ENCODE measurements around the gene PIEZO2.

GRCh38 chr18:10715791-10716190 lies 433.6 kb downstream of the PIEZO2 start:
- TF ChIP-seq, protein P1, sequence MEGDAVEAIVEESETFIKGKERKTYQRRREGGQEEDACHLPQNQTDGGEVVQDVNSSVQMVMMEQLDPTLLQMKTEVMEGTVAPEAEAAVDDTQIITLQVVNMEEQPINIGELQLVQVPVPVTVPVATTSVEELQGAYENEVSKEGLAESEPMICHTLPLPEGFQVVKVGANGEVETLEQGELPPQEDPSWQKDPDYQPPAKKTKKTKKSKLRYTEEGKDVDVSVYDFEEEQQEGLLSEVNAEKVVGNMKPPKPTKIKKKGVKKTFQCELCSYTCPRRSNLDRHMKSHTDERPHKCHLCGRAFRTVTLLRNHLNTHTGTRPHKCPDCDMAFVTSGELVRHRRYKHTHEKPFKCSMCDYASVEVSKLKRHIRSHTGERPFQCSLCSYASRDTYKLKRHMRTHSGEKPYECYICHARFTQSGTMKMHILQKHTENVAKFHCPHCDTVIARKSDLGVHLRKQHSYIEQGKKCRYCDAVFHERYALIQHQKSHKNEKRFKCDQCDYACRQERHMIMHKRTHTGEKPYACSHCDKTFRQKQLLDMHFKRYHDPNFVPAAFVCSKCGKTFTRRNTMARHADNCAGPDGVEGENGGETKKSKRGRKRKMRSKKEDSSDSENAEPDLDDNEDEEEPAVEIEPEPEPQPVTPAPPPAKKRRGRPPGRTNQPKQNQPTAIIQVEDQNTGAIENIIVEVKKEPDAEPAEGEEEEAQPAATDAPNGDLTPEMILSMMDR (IDR thresholded peaks at IDR 0.05 in 8 of 11, conservative IDR thresholded peaks at IDR 0.05 in 3 of 11) = no peak
- TF ChIP-seq POLR2AphosphoS5 (IDR thresholded peaks at IDR 0.05) (no peak), POLR2A (IDR thresholded peaks at IDR 0.05) (no peak)

Measured in spleen (tissue), 7 donors.